ENCODE results near the gene LGALS7.

Gene LGALS7

DNA sequence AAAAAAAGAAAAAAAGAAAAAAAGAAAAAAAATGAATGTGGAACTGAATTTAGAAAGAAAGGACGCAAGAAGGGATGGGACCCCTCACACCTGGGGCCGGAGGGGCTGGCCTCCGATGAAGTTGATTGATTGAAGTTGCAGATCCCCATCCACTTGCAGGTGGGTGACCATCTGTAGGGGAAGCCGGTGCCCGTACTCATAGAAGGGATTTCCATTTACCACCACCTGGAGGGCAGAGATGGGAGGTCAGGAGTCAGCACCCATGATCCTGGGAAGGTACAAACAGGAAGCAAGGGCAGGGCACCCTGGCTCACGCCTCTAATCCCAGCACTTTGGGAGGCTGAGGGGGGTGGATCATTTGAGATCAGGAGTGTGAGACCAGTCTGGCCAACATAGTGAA, 33.1 kb upstream of the LGALS7 start:
- Histone ChIP-seq H4K20me1 (ENCODE audit: insufficient read depth) (no peaks in the 10 kb centered on the region), H3K4me1 (ENCODE audit: low read depth, poor library complexity, severe bottlenecking) (no peaks in the 10 kb centered on the region), H3K27me3 (ENCODE audit: insufficient read depth, low read depth) (no peaks in the 10 kb centered on the region), H3K4me3 (IDR thresholded peaks at IDR 0.05; ENCODE audit: insufficient read depth, low read depth, low read length) (no peak overlapping the region), H3K79me2 (ENCODE audit: insufficient read depth, low read depth) (no peaks in the 10 kb centered on the region), H3K9ac (no peak overlapping the region), H3K4me2 (no peak overlapping the region), H2AFZ (ENCODE audit: low read depth) (no peak overlapping the region), H3K36me3 (ENCODE audit: insufficient read depth) (no peaks in the 10 kb centered on the region), H3K27ac (no peak overlapping the region)
- TF ChIP-seq, protein P1, sequence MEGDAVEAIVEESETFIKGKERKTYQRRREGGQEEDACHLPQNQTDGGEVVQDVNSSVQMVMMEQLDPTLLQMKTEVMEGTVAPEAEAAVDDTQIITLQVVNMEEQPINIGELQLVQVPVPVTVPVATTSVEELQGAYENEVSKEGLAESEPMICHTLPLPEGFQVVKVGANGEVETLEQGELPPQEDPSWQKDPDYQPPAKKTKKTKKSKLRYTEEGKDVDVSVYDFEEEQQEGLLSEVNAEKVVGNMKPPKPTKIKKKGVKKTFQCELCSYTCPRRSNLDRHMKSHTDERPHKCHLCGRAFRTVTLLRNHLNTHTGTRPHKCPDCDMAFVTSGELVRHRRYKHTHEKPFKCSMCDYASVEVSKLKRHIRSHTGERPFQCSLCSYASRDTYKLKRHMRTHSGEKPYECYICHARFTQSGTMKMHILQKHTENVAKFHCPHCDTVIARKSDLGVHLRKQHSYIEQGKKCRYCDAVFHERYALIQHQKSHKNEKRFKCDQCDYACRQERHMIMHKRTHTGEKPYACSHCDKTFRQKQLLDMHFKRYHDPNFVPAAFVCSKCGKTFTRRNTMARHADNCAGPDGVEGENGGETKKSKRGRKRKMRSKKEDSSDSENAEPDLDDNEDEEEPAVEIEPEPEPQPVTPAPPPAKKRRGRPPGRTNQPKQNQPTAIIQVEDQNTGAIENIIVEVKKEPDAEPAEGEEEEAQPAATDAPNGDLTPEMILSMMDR (conservative IDR thresholded peaks at IDR 0.05; ENCODE audit: low read depth, low read length): no peak

DNA sequence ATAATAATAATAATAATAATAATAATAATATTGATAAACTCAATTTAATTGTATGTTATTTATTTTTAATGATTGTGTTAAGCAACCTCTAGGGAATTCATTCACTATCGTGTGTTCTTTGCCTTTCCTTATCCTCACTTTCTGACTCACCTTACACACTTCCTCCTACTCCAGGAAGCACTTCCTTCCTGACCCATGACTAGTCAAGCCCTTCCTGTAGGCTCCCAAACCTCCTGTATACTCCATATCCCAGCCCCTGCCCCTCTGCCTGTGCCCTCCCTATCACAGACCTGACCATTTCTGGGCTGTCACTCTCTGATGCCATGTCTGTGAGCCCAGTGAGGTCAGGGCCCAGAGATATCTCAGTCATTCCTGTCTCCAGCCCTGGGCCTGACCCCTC, 31.9 kb upstream of the LGALS7 start:
- TF ChIP-seq, protein P1 (conservative IDR thresholded peaks at IDR 0.05; ENCODE audit: low read depth, low read length): no peak
- Histone ChIP-seq H3K36me3 (ENCODE audit: insufficient read depth) (no peaks in the 10 kb centered on the region), H3K4me2 (no peak overlapping the region), H3K9ac (no peak overlapping the region), H3K27me3 (ENCODE audit: insufficient read depth, low read depth) (no peaks in the 10 kb centered on the region), H3K4me3 (IDR thresholded peaks at IDR 0.05; ENCODE audit: insufficient read depth, low read depth, low read length) (no peak overlapping the region), H4K20me1 (ENCODE audit: insufficient read depth) (no peaks in the 10 kb centered on the region), H2AFZ (ENCODE audit: low read depth) (no peak overlapping the region), H3K79me2 (ENCODE audit: insufficient read depth, low read depth) (no peaks in the 10 kb centered on the region), H3K27ac (no peak overlapping the region), H3K4me1 (ENCODE audit: low read depth, poor library complexity, severe bottlenecking) (no peaks in the 10 kb centered on the region)

DNA sequence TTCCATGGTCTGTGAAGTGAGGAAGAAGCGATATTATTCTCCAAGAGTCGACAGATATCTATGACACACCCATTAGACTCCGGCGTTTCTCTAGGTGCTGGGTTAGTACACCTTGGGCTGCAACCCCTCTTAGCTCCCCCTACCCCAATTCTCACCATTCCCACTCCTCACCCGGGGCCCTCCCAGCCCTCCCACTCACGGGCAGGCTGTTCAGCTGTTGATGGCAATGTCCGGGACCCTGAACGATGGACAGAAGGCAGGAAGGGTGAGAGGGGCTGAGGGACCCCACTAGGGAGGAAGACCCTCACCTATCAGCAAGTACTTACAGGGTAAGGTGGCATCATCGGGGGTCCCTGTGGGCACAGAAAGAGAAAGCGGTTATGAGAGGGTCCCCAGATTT, 30.2 kb upstream of the LGALS7 start:
- TF ChIP-seq, protein P1 (conservative IDR thresholded peaks at IDR 0.05; ENCODE audit: low read depth, low read length): no peak
- Histone ChIP-seq H3K36me3 (ENCODE audit: insufficient read depth) (no peaks in the 10 kb centered on the region), H3K27ac (no peak overlapping the region)

DNA sequence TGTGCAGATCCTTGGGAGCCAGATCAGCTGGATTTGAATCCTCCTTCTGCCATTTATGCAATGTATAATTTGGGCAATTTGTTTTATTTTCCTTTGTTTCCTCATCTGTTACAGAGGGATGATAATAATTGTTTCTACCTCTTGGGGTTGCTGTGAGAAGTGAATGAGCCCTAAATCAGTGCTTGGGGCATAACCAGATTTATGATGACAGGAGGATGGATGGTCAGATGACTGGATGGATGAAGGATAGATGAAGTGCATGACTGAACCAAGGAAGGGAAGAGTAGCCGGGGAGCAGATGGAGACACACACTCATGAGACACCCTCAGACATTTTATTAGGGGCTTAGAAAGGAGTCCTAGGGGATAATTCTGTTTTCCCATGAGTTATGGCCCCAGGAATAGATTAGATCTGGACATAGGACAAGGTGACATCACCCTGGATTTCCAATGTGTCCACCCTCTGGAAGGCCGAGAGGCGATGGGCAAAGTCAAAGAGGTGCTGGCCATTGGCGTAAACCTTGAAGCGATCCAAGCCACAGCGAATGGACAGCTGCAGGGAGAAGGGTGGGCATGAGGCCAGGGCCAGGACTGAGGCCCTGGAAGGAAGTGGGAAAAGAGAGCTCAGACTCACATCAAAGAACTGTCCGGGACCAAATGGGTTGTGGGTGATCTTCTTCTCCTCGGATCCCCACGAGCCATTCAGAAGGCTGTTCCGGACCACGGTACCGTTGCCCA, 28.2 kb upstream of the LGALS7 start:
- TF ChIP-seq, protein P1 (conservative IDR thresholded peaks at IDR 0.05; ENCODE audit: low read depth, low read length): no peak
- no peak overlapping the region for H3K27ac ChIP-seq
- no peak overlapping the region for H2AFZ ChIP-seq (ENCODE audit: low read depth)
- no peaks in the 10 kb centered on the region for H3K27me3 ChIP-seq (ENCODE audit: insufficient read depth, low read depth)
- no peak overlapping the region for H3K9ac ChIP-seq
- no peaks in the 10 kb centered on the region for H4K20me1 ChIP-seq (ENCODE audit: insufficient read depth)
- H3K4me3 ChIP-seq (IDR thresholded peaks at IDR 0.05; ENCODE audit: insufficient read depth, low read depth, low read length): no peak overlapping the region
- no peak overlapping the region for H3K4me2 ChIP-seq
- H3K4me1 ChIP-seq (ENCODE audit: low read depth, poor library complexity, severe bottlenecking): no peaks in the 10 kb centered on the region
- no peaks in the 10 kb centered on the region for H3K79me2 ChIP-seq (ENCODE audit: insufficient read depth, low read depth)
- H3K36me3 ChIP-seq (ENCODE audit: insufficient read depth): no peaks in the 10 kb centered on the region

More for the DNA sequence above, 30.2 kb upstream of the LGALS7 start:
- Histone ChIP-seq H3K9ac (no peak overlapping the region), H3K79me2 (ENCODE audit: insufficient read depth, low read depth) (no peaks in the 10 kb centered on the region), H2AFZ (ENCODE audit: low read depth) (no peak overlapping the region), H4K20me1 (ENCODE audit: insufficient read depth) (no peaks in the 10 kb centered on the region), H3K4me1 (ENCODE audit: low read depth, poor library complexity, severe bottlenecking) (no peaks in the 10 kb centered on the region), H3K27me3 (ENCODE audit: insufficient read depth, low read depth) (no peaks in the 10 kb centered on the region), H3K4me2 (no peak overlapping the region), H3K4me3 (IDR thresholded peaks at IDR 0.05; ENCODE audit: insufficient read depth, low read depth, low read length) (no peak overlapping the region)
